ENCODE measurements around the gene PLA1A.
"Not testable (repeated sequence)": the region's sequence is repeated elsewhere in the genome, so short reads cannot be mapped to it uniquely, and the experiment has no call there.

The PLA1A gene

GRCh38 chr3:119560160-119560559 is 37.5 kb upstream of the PLA1A start:
- Mint-ChIP-seq H3K9me3 (no peaks in the 10 kb centered on the region), H3K27ac (ENCODE audit: low read depth) (no peak overlapping the region), H3K27me3 (no peaks in the 10 kb centered on the region), H3K36me3 (ENCODE audit: insufficient read depth) (peaks cover 7% of the 10 kb centered on the region), H3K4me3 (no peak overlapping the region), H3K4me1 (peaks cover 6% of the 10 kb centered on the region)
- ATAC-seq (replicated peaks; ENCODE audit: extremely low read depth, poor library complexity, severe bottlenecking) (no peak), DNase-seq (ENCODE audit: low spot score in 2 of 2) (no peak)

- Mint-ChIP-seq H3K27me3 (peaks cover 5% of the 10 kb centered on the region), H3K27ac (ENCODE audit: low read depth) (peak overlapping the region; percentile 89), H3K4me1 (peaks cover 6% of the 10 kb centered on the region), H3K36me3 (ENCODE audit: insufficient read depth) (peaks cover 7% of the 10 kb centered on the region), H3K4me3 (no peak overlapping the region), H3K9me3 (no peaks in the 10 kb centered on the region)
- ATAC-seq (replicated peaks; ENCODE audit: extremely low read depth, poor library complexity, severe bottlenecking) = peak; percentile 76
- peak in 1 of 2 donors; percentile 37 for DNase-seq (ENCODE audit: low spot score in 2 of 2)
These were observed 35.3 kb upstream of the PLA1A start for GRCh38 chr3:119562307-119562961.

GRCh38 chr3:119563334-119563733 is 34.4 kb upstream of the PLA1A start:
- not testable (repeated sequence) for DNase-seq (ENCODE audit: low spot score in 2 of 2); H3K4me3 Mint-ChIP-seq; H3K9me3 Mint-ChIP-seq; H3K36me3 Mint-ChIP-seq (ENCODE audit: insufficient read depth); ATAC-seq (replicated peaks; ENCODE audit: extremely low read depth, poor library complexity, severe bottlenecking); H3K4me1 Mint-ChIP-seq; H3K27ac Mint-ChIP-seq (ENCODE audit: low read depth)
- H3K27me3 Mint-ChIP-seq = peaks cover 14% of the 10 kb centered on the region

- DNase-seq (ENCODE audit: low spot score in 2 of 2) (no peak), ATAC-seq (replicated peaks; ENCODE audit: extremely low read depth, poor library complexity, severe bottlenecking) (no peak)
- no peak overlapping the region for H3K4me3 Mint-ChIP-seq
- H3K27ac Mint-ChIP-seq (ENCODE audit: low read depth) = no peak overlapping the region
- H3K4me1 Mint-ChIP-seq = no peaks in the 10 kb centered on the region
- no peaks in the 10 kb centered on the region for H3K36me3 Mint-ChIP-seq (ENCODE audit: insufficient read depth)
- H3K27me3 Mint-ChIP-seq = peaks cover 14% of the 10 kb centered on the region
- no peaks in the 10 kb centered on the region for H3K9me3 Mint-ChIP-seq
These were observed 28.5 kb upstream of the PLA1A start for GRCh38 chr3:119569156-119569555.

GRCh38 chr3:119570229-119570628 is 27.5 kb upstream of the PLA1A start:
- Mint-ChIP-seq H3K27ac (ENCODE audit: low read depth) (no peak overlapping the region), H3K4me1 (no peaks in the 10 kb centered on the region), H3K36me3 (ENCODE audit: insufficient read depth) (no peaks in the 10 kb centered on the region), H3K9me3 (no peaks in the 10 kb centered on the region), H3K4me3 (no peak overlapping the region), H3K27me3 (peaks cover 14% of the 10 kb centered on the region)
- DNase-seq (ENCODE audit: low spot score in 2 of 2) (no peak), ATAC-seq (replicated peaks; ENCODE audit: extremely low read depth, poor library complexity, severe bottlenecking) (no peak)

- no peaks in the 10 kb centered on the region for H3K4me1 Mint-ChIP-seq
- H3K36me3 Mint-ChIP-seq (ENCODE audit: insufficient read depth) = no peaks in the 10 kb centered on the region
- no peaks in the 10 kb centered on the region for H3K9me3 Mint-ChIP-seq
- DNase-seq (ENCODE audit: low spot score in 2 of 2) (no peak), ATAC-seq (replicated peaks; ENCODE audit: extremely low read depth, poor library complexity, severe bottlenecking) (no peak)
- peaks cover 14% of the 10 kb centered on the region for H3K27me3 Mint-ChIP-seq
- no peak overlapping the region for H3K27ac Mint-ChIP-seq (ENCODE audit: low read depth)
- no peak overlapping the region for H3K4me3 Mint-ChIP-seq
These were observed 26.5 kb upstream of the PLA1A start for GRCh38 chr3:119571230-119571629.

- H3K4me1 Mint-ChIP-seq = no peaks in the 10 kb centered on the region
- no peak overlapping the region for H3K4me3 Mint-ChIP-seq
- no peak for ATAC-seq (replicated peaks; ENCODE audit: extremely low read depth, poor library complexity, severe bottlenecking)
- H3K27me3 Mint-ChIP-seq = peaks cover 14% of the 10 kb centered on the region
- no peak for DNase-seq (ENCODE audit: low spot score in 2 of 2)
- no peaks in the 10 kb centered on the region for H3K9me3 Mint-ChIP-seq
- H3K27ac Mint-ChIP-seq (ENCODE audit: low read depth) = no peak overlapping the region
- H3K36me3 Mint-ChIP-seq (ENCODE audit: insufficient read depth) = no peaks in the 10 kb centered on the region
These were observed 26.0 kb upstream of the PLA1A start for GRCh38 chr3:119571688-119572087.

GRCh38 chr3:119575507-119575906 is 22.2 kb upstream of the PLA1A start:
- DNase-seq (ENCODE audit: low spot score in 2 of 2) = no peak
- peaks cover 14% of the 10 kb centered on the region for H3K4me1 Mint-ChIP-seq
- H3K9me3 Mint-ChIP-seq = no peaks in the 10 kb centered on the region
- peaks cover 3% of the 10 kb centered on the region for H3K36me3 Mint-ChIP-seq (ENCODE audit: insufficient read depth)
- no peaks in the 10 kb centered on the region for H3K27me3 Mint-ChIP-seq
- ATAC-seq (replicated peaks; ENCODE audit: extremely low read depth, poor library complexity, severe bottlenecking) = no peak
- no peak overlapping the region for H3K4me3 Mint-ChIP-seq
- H3K27ac Mint-ChIP-seq (ENCODE audit: low read depth) = no peak overlapping the region

- Mint-ChIP-seq H3K36me3 (ENCODE audit: insufficient read depth) (peaks cover 3% of the 10 kb centered on the region), H3K4me3 (peak within 1 kb of the TSS; percentile 93), H3K27ac (ENCODE audit: low read depth) (peak within 1 kb of the TSS; percentile 91), H3K9me3 (no peaks in the 10 kb centered on the region), H3K27me3 (no peaks in the 10 kb centered on the region), H3K4me1 (peaks cover 16% of the 10 kb centered on the region)
- ATAC-seq (replicated peaks; ENCODE audit: extremely low read depth, poor library complexity, severe bottlenecking) (peak; percentile 61), DNase-seq (ENCODE audit: low spot score in 2 of 2) (peak in 1 of 2 donors; percentile 29)
These were observed 18.2 kb upstream of the PLA1A start, which contains the start of gene ADPRH for GRCh38 chr3:119579366-119580066. Gene ADPRH, plus strand, starts transcription at chr3:119579492. Its CDS starts 2,678 bp downstream, at chr3:119582170.

GRCh38 chr3:119580067-119580760 is 17.5 kb upstream of the PLA1A start:
- peak; percentile 74 for ATAC-seq (replicated peaks; ENCODE audit: extremely low read depth, poor library complexity, severe bottlenecking)
- Mint-ChIP-seq H3K27me3 (no peaks in the 10 kb centered on the region), H3K36me3 (ENCODE audit: insufficient read depth) (peaks cover 3% of the 10 kb centered on the region), H3K4me3 (peak overlapping the region; percentile 93), H3K4me1 (peaks cover 16% of the 10 kb centered on the region), H3K9me3 (no peaks in the 10 kb centered on the region), H3K27ac (ENCODE audit: low read depth) (peak overlapping the region; percentile 91)
- no peak for DNase-seq (ENCODE audit: low spot score in 2 of 2)

GRCh38 chr3:119582178-119582577 is 15.5 kb upstream of the PLA1A start:
- ATAC-seq (replicated peaks; ENCODE audit: extremely low read depth, poor library complexity, severe bottlenecking) (no peak), DNase-seq (ENCODE audit: low spot score in 2 of 2) (no peak)
- peaks cover 4% of the 10 kb centered on the region for H3K36me3 Mint-ChIP-seq (ENCODE audit: insufficient read depth)
- H3K27ac Mint-ChIP-seq (ENCODE audit: low read depth) = no peak overlapping the region
- H3K27me3 Mint-ChIP-seq = no peaks in the 10 kb centered on the region
- H3K4me1 Mint-ChIP-seq = peaks cover 16% of the 10 kb centered on the region
- H3K4me3 Mint-ChIP-seq = no peak overlapping the region
- H3K9me3 Mint-ChIP-seq = no peaks in the 10 kb centered on the region

GRCh38 chr3:119585208-119585607 is 12.5 kb upstream of the PLA1A start:
- no peaks in the 10 kb centered on the region for H3K27me3 Mint-ChIP-seq
- DNase-seq (ENCODE audit: low spot score in 2 of 2) (no peak), ATAC-seq (replicated peaks; ENCODE audit: extremely low read depth, poor library complexity, severe bottlenecking) (no peak)
- peaks cover 6% of the 10 kb centered on the region for H3K4me1 Mint-ChIP-seq
- H3K27ac Mint-ChIP-seq (ENCODE audit: low read depth) = no peak overlapping the region
- peaks cover 2% of the 10 kb centered on the region for H3K36me3 Mint-ChIP-seq (ENCODE audit: insufficient read depth)
- H3K9me3 Mint-ChIP-seq = no peaks in the 10 kb centered on the region
- H3K4me3 Mint-ChIP-seq = no peak overlapping the region

All from central memory CD8-positive, alpha-beta T cell (primary cell).